HepG2 (cell line): ENCODE data around the gene ZNF331.

Experiments
- BRCA1 ChIP-seq: sonication (generic); formaldehyde crosslinking; IDR thresholded peaks from 2 replicates; pipeline ENCODE4 v1.4.0; 2020; ENCODE audit warnings: missing genetic modification reagents
- CAMTA2 ChIP-seq: sonication (generic); formaldehyde crosslinking; IDR thresholded peaks from 2 replicates; pipeline ENCODE4 v1.4.0; 2020; ENCODE audit warnings: mild to moderate bottlenecking, missing genetic modification reagents, borderline replicate concordance
- EZH2 ChIP-seq: conservative IDR thresholded peaks from 2 replicates; pipeline ENCODE4 v1.6.1; 2012; ENCODE audit warnings: mild to moderate bottlenecking, low read depth, low read length, moderate library complexity
- GABPA ChIP-seq, 2 experiments: IDR thresholded peaks; 2 replicates each; pipeline ENCODE4 v1.6.1; 2011 to 2016; ENCODE audit warnings: low read depth in 2 of 2, low read length in 1 of 2, missing biosample characterization in 1 of 2, missing genetic modification characterization in 1 of 2
- KLF13 ChIP-seq: sonication (generic); formaldehyde crosslinking; IDR thresholded peaks from 2 replicates; pipeline ENCODE4 v1.4.0; 2020; ENCODE audit warnings: mild to moderate bottlenecking, missing genetic modification reagents
- LBX2 ChIP-seq: sonication (generic); formaldehyde crosslinking; IDR thresholded peaks from 2 replicates; pipeline ENCODE4 v1.5.0; 2020; ENCODE audit warnings: missing genetic modification reagents, mild to moderate bottlenecking, borderline replicate concordance
- MLX ChIP-seq: IDR thresholded peaks from 2 replicates; pipeline ENCODE4 v1.6.1; 2016
- SETDB1 ChIP-seq: sonication (generic); formaldehyde crosslinking; IDR thresholded peaks from 2 replicates; pipeline ENCODE4 v1.5.1; 2020; ENCODE audit warnings: missing genetic modification reagents, mild to moderate bottlenecking, borderline replicate concordance
- ZNF343 ChIP-seq: sonication (generic); formaldehyde crosslinking; IDR thresholded peaks from 2 replicates; pipeline ENCODE4 v1.4.0; 2020; ENCODE audit warnings: mild to moderate bottlenecking, missing genetic modification reagents

- TF ChIP-seq CAMTA2: no peak
- no peak for TF ChIP-seq MLX
- TF ChIP-seq EZH2: no peak
- no peak for TF ChIP-seq GABPA (IDR thresholded peaks at IDR 0.05; ENCODE audit: low read depth, low read length)
- no peak for TF ChIP-seq GABPA (CRISPR knock-in tag; IDR thresholded peaks at IDR 0.05; ENCODE audit: low read depth)
- TF ChIP-seq ZNF343: no peak
- no peak for TF ChIP-seq SETDB1 (CRISPR knock-in tag)
- TF ChIP-seq KLF13: no peak
- TF ChIP-seq BRCA1 (CRISPR knock-in tag): no peak
- no peak for TF ChIP-seq LBX2 (CRISPR knock-in tag)
Observed at GRCh38 chr19:53606031-53606430, 68.1 kb downstream of the ZNF331 start.
